HL-60/S4 treated with phorbol 12-myristate 13-acetate at 8.2 ng/mL for 4 days and 3 days (cell line): ENCODE measurements around the gene CCNL2.

ENCODE experiments used
- in situ Hi-C: fragments of 300-500 bp; cut with MboI; formaldehyde crosslinking; loops from 2 replicates; pipeline ENCODE4 v1.15.0; 2022; ENCODE audit warnings: low sequenced_read_pairs

The CCNL2 gene

DNA sequence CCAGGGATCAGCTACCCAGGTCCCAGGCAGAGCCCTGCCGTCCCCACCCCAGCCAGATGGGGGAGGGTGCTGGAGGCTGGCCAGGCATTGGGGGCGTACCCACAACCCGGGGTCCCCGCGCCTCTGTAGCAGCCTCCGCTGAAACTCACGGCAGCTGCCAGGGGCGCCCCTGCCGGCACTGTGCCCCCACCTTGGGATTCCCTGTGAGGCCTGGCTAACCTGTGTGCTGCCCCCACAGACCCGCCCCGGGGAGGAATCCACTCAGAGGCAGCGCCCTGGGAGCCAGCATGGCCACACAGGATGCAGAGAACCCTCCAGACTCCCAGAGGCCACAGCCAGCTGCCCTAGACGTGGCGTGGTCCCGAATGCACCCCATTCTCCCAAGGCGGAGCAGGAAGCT lies 53.8 kb downstream of the CCNL2 start:
- in situ Hi-C loops: no loop called here

DNA sequence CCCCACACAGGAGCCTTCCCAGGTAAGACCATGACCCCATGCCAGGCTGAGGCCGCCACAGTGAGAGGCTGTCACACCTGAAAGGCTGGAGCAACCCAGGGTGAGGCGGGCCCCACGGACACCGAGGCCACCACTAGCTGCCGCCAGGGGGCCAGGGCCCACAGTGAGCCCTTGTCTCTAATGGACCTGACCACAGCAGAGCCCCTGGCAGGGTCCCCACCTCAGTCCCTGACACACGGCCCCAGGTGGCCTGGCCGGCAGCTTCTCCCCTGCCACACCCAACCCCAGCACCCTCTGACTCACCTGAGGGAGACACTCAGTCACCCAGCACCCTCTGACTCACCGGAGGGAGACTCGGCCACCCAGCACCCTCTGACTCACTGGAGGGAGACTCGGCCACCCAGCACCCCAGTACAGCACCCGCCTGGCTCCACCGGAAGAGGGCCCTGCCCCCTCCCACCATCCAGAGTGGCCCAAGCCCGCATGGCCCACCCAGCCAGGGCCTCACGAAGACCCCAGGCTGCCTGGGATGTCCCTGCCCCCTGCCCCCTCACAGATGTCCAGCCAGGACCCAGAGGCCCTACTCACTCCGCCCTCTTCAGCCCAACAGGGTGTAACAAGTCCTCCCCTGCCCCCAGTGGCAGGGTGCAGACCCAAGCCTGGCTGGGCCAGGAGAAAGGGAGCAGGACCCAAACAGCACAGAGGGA lies 54.3 kb downstream of the CCNL2 start:
- in situ Hi-C loops: no loop called here

DNA sequence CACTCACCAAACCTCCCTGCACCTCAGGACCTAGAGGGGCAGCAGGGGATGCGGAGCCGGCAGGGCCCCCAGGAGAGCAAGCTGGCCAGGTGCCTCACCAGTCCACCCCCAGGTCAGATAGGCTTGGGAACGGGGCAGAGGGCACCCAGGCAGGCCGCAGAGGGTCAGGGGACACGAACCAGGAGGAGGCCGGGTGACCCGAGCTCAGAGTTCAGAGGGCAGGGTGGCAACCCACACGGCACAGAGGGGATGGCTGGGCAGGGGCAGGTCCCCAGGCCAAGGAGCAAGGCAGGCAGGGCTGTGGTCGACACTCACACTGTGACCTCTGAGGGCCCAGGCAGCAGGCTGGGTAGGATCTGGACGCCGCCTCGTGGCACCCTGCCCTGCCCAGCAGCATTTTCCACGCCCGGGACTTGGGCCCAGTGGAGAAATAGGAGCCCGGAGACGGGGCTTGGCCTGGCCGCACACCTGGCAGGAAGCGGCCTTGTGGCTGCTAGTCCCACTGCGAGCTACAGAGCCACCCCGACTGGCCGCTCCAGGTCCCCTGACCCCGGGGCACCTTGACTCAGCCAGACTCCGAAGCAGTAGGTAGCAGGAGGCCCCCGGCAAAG lies 55.2 kb downstream of the CCNL2 start:
- in situ Hi-C loops: no loop called here

DNA sequence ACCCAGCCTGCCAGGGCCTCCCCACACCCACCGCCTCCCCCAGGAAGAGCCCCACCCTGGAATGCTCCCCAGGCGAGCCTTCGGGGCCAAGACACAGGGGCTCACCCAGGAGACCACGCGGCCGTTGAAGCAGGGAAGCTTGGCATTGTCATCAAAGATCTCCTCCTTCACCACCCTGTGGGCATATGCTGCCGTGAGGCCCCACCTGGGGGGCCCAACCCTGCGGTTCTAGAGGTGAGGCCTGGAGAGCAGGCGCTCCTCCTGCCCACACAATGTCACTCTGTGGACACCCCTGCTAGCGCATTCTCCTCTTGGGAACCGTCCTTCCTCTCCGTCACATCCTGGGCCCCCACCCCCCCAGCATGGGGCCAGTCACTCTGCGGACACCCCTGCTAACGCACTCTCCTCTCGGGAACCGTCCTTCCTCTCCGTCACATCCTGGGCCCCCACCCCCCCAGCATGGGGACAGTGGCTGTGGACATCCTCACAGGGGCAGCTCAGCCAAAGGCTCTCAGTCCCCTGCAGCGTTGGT lies 56.5 kb downstream of the CCNL2 start:
- in situ Hi-C loops: no loop called here

DNA sequence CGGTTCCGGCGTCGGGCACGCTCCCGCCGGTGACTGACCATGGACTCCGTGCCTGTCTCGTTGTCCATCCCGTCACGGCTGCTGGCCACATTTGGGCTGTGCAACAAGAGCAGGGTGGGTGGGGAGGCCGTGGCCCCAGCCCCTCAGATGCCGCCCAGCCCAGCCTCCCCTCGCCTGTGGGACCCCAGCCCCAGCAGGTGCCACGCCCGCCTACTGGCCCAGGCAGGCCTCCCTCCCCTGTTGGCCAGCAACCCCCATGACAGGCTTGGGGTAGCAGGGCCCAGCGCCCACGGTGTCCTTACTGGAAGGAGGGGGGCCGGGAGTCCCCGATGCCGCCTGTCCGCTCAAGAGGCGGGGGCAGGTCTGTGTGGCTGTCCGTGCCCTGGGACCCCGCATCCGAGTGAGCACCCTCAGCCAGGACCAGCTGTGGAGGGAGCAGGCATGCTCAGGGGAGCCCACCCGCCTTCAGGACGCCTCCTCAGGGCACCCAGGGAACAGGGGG lies 57.0 kb downstream of the CCNL2 start:
- in situ Hi-C loops: no loop called here

DNA sequence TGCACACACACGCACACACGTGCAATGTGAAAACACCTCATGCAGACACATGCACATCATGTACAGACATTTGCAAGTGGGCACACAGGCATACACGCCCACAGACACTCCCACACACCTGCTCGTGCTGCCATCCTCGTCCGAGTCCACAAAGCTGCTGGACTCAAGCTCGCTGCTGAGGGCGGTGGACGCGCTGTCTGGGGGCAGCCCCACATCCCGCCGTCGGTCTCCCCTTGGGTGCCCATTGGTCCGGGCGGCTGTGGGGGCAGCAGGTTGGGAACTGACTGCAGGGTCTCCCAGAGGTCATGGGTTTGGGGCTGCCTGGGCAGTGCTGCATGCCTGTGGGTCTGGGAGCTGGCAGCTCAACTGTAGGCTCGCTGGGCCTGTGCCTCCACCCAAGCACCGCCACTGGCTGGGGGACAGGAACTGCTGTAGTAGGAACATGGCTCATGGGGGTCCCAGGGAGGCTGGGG lies 57.5 kb downstream of the CCNL2 start:
- in situ Hi-C loops: no loop called here

DNA sequence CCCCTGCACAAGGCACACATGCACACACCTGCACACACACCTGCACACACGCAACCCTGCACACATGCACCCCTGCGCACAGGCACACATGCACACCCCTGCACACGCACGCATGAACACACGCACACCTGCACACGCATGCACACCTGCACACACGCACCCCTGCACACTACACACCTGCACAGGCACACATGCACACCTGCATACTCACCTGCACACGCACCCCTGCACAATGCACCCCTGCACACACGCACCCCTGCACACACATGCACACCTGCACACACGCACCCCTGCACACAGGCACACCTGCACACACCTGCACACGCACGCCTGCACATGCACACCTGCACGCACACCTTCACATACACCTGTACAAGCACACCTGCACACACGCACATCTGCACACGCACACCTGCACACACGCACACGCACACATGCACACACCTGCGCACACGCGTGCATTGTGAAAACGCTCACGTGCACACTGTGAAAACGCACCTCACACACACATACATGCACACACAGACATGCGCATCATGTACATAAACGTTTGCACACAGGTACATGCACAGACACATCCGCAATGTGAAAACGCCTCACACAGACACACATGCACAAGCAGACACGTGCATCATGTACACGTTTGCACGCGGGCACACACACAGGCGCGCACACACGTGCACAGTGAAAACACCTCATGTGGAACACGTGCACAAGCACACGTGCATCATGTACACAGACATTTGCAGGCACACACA lies 58.2 kb downstream of the CCNL2 start:
- in situ Hi-C loops: no loop called here

DNA sequence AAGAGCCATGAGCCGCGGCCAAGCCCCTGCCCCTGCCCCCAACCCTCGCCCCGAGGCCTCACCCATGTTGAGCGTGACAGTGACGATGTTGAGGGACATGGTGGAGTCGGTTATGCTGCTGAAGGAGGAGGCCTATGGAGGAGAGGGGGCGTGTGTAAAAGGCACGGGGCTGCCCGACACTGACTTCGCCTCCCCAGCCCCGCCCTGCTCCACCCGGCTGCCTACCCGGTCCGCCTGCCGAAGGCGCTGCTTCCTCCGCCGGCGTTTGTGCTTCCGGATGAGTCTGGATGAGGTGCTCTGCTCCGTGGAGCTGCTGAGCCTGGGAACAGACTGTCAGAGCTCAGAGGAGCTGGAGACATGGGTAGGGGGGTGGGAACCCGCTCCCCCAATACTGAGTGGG lies 59.0 kb downstream of the CCNL2 start:
- in situ Hi-C loops: no loop called here

DNA sequence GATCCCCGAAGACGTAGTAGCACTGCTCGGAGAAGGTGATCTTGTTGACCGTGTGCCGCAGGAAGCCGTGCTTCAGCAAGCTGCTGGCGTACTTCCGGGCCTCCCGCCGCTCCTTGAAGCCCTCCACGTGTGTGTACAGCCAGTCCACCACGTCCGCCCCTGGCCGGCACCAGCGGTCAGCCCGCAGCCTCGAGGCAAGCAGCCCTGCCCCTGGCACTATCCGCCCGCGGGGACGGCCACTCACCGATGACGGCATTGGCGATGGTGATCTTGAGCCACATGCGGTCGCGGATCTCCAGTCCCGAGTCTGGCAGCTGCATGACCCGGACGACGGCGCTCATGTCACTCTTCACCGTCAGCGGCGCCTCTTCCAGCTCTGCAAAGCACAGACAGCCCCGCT lies 60.9 kb downstream of the CCNL2 start:
- in situ Hi-C loops: no loop called here

DNA sequence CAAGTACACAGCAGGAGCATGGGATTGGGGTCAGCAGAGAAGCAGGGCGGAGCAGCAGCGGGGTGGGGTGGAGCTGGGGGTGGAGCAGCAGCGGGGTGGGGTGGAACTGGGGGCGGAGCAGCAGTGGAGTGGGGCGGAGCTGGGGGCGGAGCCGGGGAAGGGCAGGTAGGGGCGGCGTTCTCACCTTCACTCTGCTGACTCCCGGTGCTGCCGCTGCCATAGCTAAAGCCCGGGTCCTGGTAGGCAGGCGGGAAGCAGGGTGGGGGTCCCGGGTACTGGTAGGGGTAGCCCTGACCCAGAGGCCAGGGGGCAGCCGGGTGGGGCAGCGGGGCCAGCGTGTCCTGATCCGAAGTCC lies 61.4 kb downstream of the CCNL2 start:
- in situ Hi-C loops: no loop called here

DNA sequence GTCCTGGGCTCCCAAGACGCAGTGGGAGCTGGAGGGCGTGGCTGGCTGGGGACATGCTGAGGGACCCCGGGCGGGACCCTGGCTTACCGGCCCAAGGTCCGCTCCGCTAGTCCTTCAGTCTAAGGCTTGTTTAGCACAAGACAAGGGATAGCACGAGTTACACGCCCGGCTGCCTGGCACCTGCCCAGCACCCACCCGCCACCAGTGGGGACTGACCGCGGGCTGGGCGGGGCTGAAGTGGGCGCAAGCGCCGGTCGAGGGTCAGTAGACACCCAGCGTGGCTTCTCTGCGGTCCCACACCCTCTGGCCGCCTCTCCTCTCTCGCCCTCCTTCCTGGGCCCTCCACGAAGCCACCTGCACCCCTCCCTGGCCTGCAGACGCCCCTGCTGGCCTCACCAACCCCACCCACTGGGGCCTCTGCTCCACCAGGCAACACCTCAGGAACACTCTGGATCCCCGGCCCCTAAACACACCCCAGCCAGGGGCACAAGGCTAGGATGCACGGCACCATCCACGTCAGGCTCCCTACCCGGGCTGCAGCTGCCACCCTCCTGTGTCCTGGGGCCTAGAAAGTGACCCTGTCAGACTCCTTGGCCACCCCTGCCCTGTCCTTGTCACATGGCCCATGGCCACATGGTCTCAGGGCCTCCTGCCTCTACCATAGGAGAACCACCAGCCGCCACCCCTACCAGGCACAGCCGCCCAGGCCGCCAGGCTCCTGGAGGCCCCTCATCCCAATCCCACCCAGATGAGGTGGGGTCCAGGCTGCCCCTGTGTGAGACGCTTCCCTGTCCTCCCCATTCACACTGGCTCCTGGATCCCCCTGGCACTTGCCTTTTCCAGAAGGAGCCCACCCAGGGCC lies 62.0 kb downstream of the CCNL2 start:
- in situ Hi-C loops: no loop called here

DNA sequence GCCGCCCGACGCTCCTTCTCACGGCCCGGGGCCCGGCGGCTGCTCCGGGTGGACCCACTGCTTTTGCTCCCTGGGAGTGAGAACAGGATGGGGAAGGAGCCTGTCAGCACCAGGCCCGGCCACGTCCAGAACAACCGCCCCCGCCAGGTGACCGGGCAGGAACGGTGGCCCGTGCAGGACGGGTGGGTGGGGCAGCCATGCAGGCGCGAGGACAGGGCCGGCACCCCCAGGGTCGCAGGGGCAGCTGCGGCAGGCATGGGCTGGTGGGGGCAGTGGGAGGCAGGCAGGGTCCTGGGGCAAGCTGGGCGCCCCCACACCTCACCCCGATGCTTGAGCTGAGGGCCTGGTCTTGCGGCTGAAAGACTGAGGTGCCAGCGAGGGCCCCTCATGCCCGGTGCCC lies 62.7 kb downstream of the CCNL2 start:
- in situ Hi-C loops: no loop called here

DNA sequence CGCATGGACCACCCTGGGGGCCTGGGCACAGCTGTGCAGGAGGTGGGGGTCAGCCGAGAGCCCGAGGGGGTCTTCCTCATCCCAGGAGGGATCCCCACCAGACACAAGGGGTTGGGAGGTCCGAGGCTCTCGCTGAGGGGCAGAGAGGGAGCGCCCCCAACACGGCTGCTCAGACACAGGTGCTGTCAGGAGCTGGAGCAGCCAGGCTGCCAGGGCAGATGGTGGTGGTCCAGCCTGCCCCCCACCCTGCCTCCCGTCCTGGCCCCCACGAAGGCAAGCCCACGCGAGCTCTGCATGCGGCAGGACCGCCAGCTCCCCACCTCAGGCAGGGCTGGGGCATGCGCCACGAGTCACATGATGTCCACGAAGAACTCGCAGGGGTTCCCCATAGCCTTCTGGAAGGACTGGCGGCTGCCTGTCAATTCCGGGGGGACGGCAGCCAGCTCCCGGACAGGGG lies 63.3 kb downstream of the CCNL2 start:
- in situ Hi-C loops: no loop called here
